K562 (cell line): ENCODE results near the gene HEMGN. TPM values are rescaled to one million over a fixed set of nuclear protein-coding genes. Genes with fewer than 3 reads are reported as not detected.
A peak's percentile ranks its signal among the peaks of the same experiment; 100 is the strongest.

Source experiments
- CBX3 ChIP-seq, 2 experiments: IDR thresholded peaks; 1 replicate in 1 of 2; 2 replicates in 1 of 2; pipeline ENCODE4 v1.6.1; 2012; ENCODE audit warnings: inconsistent platforms in 2 of 2, low read length in 2 of 2, borderline replicate concordance in 1 of 2, control low read depth in 1 of 2
- CCNT2 ChIP-seq: IDR thresholded peaks from 2 replicates; pipeline ENCODE4 v1.6.1; 2011; ENCODE audit warnings: borderline replicate concordance, low read depth, mild to moderate bottlenecking, moderate library complexity, mixed read lengths, low read length; ENCODE audit not compliant: insufficient read length; ENCODE audit errors: extremely low read depth
- CEBPG ChIP-seq, 3 experiments: fragments of 200-800 bp in 1 of 3; sonication (Bioruptor generic) in 1 of 3; sonication (generic) in 1 of 3; formaldehyde crosslinking in 1 of 3; IDR thresholded peaks in 2 of 3; conservative IDR thresholded peaks in 1 of 3; 2 replicates each; pipeline versions ENCODE4 v1.6.1 to v1.8.0; 2016 to 2022; ENCODE audit warnings: missing compliant biosample characterization in 2 of 3, missing genetic modification characterization in 2 of 3, mild to moderate bottlenecking in 1 of 3, missing genetic modification reagents in 1 of 3
- EWSR1 ChIP-seq: fragments of 450-650 bp; IDR thresholded peaks from 2 replicates; pipeline ENCODE4 v1.6.1; 2018; ENCODE audit warnings: borderline replicate concordance, mild to moderate bottlenecking, low read depth, moderate library complexity; ENCODE audit not compliant: partially characterized antibody
- MCM7 ChIP-seq, 2 experiments: fragments of 450-650 bp; IDR thresholded peaks; 2 replicates each; pipeline ENCODE4 v1.6.1; 2016 to 2018
- MTA3 ChIP-seq: fragments of 450-650 bp; formaldehyde crosslinking; IDR thresholded peaks from 2 replicates; pipeline ENCODE4 v1.6.1; 2017; ENCODE audit warnings: mild to moderate bottlenecking, borderline replicate concordance
- NFRKB ChIP-seq: fragments of 450-650 bp; IDR thresholded peaks from 2 replicates; pipeline ENCODE4 v1.6.1; 2016; ENCODE audit warnings: low read depth
- PCBP2 ChIP-seq: fragments of 200-400 bp; formaldehyde crosslinking; IDR thresholded peaks from 2 replicates; pipeline ENCODE4 v1.6.1; 2018; ENCODE audit warnings: low read length, low read depth, mild to moderate bottlenecking, moderate library complexity; ENCODE audit not compliant: poor library complexity, severe bottlenecking
- PPARD ChIP-seq: fragments of 250-450 bp; sonication (Bioruptor Pico); IDR thresholded peaks from 2 replicates; pipeline ENCODE4 v1.8.0; 2022; ENCODE audit warnings: inconsistent platforms, mild to moderate bottlenecking, moderate library complexity
- PYGO2 ChIP-seq: fragments of 450-650 bp; IDR thresholded peaks from 2 replicates; pipeline ENCODE4 v1.6.1; 2016; ENCODE audit warnings: mild to moderate bottlenecking, missing genetic modification characterization, moderate library complexity, missing compliant biosample characterization
- SAFB ChIP-seq: fragments of 200-400 bp; formaldehyde crosslinking; IDR thresholded peaks from 2 replicates; pipeline ENCODE4 v1.6.1; 2017; ENCODE audit warnings: low read depth, low read length, borderline replicate concordance
- SMC3 ChIP-seq: conservative IDR thresholded peaks from 2 replicates; pipeline ENCODE4 v1.6.1; 2011; ENCODE audit warnings: low read depth, low read length, improper control_type of control experiment; ENCODE audit not compliant: insufficient read depth
- SP1 ChIP-seq: sonication (generic); formaldehyde crosslinking; IDR thresholded peaks from 2 replicates; pipeline ENCODE4 v1.8.1; 2022; ENCODE audit warnings: mild to moderate bottlenecking, missing genetic modification reagents
- SREBF2 ChIP-seq: sonication (generic); formaldehyde crosslinking; IDR thresholded peaks from 2 replicates; pipeline ENCODE4 v1.4.0; 2020; ENCODE audit warnings: mild to moderate bottlenecking, missing genetic modification reagents
- ZNF146 ChIP-seq: IDR thresholded peaks from one replicate; pipeline ENCODE4 v1.6.1; 2018; ENCODE audit warnings: missing compliant biosample characterization; ENCODE audit not compliant: unreplicated experiment
- ZNF224 ChIP-seq: sonication (generic); formaldehyde crosslinking; IDR thresholded peaks from 2 replicates; pipeline ENCODE4 v1.8.0; 2022; ENCODE audit warnings: mild to moderate bottlenecking, missing genetic modification reagents
- ZNF830 ChIP-seq: fragments of 250-450 bp; sonication (Bioruptor Pico); IDR thresholded peaks from 2 replicates; pipeline ENCODE4 v1.5.0; 2021; ENCODE audit warnings: mild to moderate bottlenecking
- polyA plus RNA-seq, 8 experiments: library from polyadenylated mRNA; depleted of rRNA in 4 of 8; stranded (reverse) in 5 of 8; unstranded in 3 of 8; fragments of >200 nt; fragmentation: Nextera tagmentation in 2 of 8; fragmentation: Illumina TruSeq in 1 of 8; extraction: Ambion mirVana in 2 of 8; extraction: Trizol in 1 of 8; gene quantifications; 2 replicates each; pipeline versions ENCODE4 v1.2.1 to v1.2.3, GENCODE V29; 2011 to 2014; ENCODE audit warnings: inconsistent platforms in 1 of 8, missing spikeins in 1 of 8
- total RNA-seq, 7 experiments: library from RNA; depleted of rRNA in 6 of 7; stranded (reverse); fragments of >200 nt in 6 of 7; fragmentation: Illumina TruSeq in 2 of 7; extraction: Trizol in 2 of 7; gene quantifications; 2 replicates each; pipeline versions ENCODE4 v1.2.1 to v1.2.3, GENCODE V29; 2011 to 2021; ENCODE audit warnings: low replicate concordance in 1 of 7
- TF ChIP-seq, protein P1 (sequence below): fragments of 450-650 bp; IDR thresholded peaks from 2 replicates; pipeline ENCODE4 v1.6.1; 2016; ENCODE audit warnings: mild to moderate bottlenecking
- TF ChIP-seq, protein P2 (sequence below), 2 experiments: fragments of 450-650 bp; conservative IDR thresholded peaks; 2 replicates each; pipeline ENCODE4 v1.6.1; 2017; ENCODE audit warnings: mild to moderate bottlenecking in 2 of 2, moderate library complexity in 2 of 2
- TF ChIP-seq, protein P3 (sequence below): sonication (generic); formaldehyde crosslinking; IDR thresholded peaks from 2 replicates; pipeline ENCODE4 v1.8.1; 2023; ENCODE audit warnings: mild to moderate bottlenecking, missing genetic modification reagents
- TF ChIP-seq, protein P4 (sequence below): sonication (generic); formaldehyde crosslinking; IDR thresholded peaks from 2 replicates; pipeline ENCODE4 v1.8.0; 2022; ENCODE audit warnings: mild to moderate bottlenecking, missing genetic modification reagents
- TF ChIP-seq, protein P5 (sequence below): sonication (generic); formaldehyde crosslinking; IDR thresholded peaks from 2 replicates; pipeline ENCODE4 v1.9.0; 2022; ENCODE audit warnings: mild to moderate bottlenecking, missing genetic modification reagents

Gene HEMGN
- total and polyA plus RNA-seq, 9 of the 15 experiments (the other 6 are each of a cell fraction or from before 2014, with no cell fraction given): 56.3 to 258 (median 137) TPM

DNA sequence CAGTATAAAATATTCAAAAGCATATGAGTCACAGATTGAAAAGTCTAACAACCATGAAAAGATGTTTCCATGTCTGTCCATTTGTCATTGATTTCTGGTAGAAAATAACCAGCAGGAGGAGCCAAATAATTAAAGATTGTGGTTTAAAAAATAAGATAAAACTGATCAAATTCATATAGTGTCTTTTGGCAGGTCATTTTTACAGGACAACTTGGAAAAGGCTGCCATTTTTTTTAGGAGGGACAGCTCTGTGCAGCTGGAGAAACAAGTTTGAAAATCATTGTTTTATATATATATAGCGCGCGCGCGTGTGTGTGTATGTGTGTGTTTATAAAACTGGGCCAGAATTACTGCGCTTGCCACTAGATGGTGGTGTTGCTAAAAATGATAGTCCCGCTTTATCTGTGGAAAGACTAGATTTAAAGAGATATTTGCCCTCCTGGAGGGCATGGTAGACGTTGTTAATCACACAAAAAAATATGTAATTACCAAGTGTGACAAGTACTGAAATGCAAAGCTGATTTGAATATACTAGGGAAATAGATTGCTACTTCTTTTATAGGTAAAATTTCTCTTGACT, 14.4 kb downstream of the HEMGN start (continued):
- TF ChIP-seq CBX3 (IDR thresholded peaks at IDR 0.05; ENCODE audit: borderline replicate concordance in 1 of 2, low read length in 2 of 2) (no peak; a peak in 1 of 3 replicates), CCNT2 (no peak), EWSR1 (no peak), SMC3 (peak; percentile 52; the same call in 1 of the 2 replicates), SP1 (CRISPR knock-in tag) (no peak), MTA3 (0 out of 2 replicates have a peak, but pooled peaks have one; percentile 37), SREBF2 (CRISPR knock-in tag) (no peak), NFRKB (peak; percentile 17; the same call in 1 of the 2 replicates), ZNF224 (CRISPR knock-in tag) (no peak), PPARD (no peak), SAFB (no peak), PCBP2 (no peak), PYGO2 (tag) (no peak), CEBPG (CRISPR knock-in tag; IDR thresholded peaks at IDR 0.05) (no peak), CEBPG (tag; conservative IDR thresholded peaks at IDR 0.05 in 1 of 2, IDR thresholded peaks at IDR 0.05 in 1 of 2) (no peak), MCM7 (IDR thresholded peaks at IDR 0.05) (no peak), ZNF830 (CRISPR knock-in tag) (no peak), ZNF146 (no peak)
- TF ChIP-seq, protein P1, sequence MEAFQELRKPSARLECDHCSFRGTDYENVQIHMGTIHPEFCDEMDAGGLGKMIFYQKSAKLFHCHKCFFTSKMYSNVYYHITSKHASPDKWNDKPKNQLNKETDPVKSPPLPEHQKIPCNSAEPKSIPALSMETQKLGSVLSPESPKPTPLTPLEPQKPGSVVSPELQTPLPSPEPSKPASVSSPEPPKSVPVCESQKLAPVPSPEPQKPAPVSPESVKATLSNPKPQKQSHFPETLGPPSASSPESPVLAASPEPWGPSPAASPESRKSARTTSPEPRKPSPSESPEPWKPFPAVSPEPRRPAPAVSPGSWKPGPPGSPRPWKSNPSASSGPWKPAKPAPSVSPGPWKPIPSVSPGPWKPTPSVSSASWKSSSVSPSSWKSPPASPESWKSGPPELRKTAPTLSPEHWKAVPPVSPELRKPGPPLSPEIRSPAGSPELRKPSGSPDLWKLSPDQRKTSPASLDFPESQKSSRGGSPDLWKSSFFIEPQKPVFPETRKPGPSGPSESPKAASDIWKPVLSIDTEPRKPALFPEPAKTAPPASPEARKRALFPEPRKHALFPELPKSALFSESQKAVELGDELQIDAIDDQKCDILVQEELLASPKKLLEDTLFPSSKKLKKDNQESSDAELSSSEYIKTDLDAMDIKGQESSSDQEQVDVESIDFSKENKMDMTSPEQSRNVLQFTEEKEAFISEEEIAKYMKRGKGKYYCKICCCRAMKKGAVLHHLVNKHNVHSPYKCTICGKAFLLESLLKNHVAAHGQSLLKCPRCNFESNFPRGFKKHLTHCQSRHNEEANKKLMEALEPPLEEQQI: peak; percentile 79
- TF ChIP-seq, protein P2, sequence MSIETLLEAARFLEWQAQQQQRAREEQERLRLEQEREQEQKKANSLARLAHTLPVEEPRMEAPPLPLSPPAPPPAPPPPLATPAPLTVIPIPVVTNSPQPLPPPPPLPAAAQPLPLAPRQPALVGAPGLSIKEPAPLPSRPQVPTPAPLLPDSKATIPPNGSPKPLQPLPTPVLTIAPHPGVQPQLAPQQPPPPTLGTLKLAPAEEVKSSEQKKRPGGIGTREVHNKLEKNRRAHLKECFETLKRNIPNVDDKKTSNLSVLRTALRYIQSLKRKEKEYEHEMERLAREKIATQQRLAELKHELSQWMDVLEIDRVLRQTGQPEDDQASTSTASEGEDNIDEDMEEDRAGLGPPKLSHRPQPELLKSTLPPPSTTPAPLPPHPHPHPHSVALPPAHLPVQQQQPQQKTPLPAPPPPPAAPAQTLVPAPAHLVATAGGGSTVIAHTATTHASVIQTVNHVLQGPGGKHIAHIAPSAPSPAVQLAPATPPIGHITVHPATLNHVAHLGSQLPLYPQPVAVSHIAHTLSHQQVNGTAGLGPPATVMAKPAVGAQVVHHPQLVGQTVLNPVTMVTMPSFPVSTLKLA (conservative IDR thresholded peaks at IDR 0.05): peak; percentile 84 to 87
- TF ChIP-seq, protein P3, sequence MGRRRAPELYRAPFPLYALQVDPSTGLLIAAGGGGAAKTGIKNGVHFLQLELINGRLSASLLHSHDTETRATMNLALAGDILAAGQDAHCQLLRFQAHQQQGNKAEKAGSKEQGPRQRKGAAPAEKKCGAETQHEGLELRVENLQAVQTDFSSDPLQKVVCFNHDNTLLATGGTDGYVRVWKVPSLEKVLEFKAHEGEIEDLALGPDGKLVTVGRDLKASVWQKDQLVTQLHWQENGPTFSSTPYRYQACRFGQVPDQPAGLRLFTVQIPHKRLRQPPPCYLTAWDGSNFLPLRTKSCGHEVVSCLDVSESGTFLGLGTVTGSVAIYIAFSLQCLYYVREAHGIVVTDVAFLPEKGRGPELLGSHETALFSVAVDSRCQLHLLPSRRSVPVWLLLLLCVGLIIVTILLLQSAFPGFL: no peak
- TF ChIP-seq, protein P4, sequence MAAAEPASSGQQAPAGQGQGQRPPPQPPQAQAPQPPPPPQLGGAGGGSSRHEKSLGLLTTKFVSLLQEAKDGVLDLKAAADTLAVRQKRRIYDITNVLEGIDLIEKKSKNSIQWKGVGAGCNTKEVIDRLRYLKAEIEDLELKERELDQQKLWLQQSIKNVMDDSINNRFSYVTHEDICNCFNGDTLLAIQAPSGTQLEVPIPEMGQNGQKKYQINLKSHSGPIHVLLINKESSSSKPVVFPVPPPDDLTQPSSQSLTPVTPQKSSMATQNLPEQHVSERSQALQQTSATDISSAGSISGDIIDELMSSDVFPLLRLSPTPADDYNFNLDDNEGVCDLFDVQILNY (CRISPR knock-in tag): no peak
- TF ChIP-seq, protein P5, sequence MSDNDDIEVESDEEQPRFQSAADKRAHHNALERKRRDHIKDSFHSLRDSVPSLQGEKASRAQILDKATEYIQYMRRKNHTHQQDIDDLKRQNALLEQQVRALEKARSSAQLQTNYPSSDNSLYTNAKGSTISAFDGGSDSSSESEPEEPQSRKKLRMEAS (CRISPR knock-in tag): no peak
